H9 (cell line): ENCODE data around the gene FKRP. TPM values are rescaled to one million over a fixed set of nuclear protein-coding genes. Genes with fewer than 3 reads are reported as not detected.

Experiments used
- DNase-seq: peaks from one replicate; pipeline ENCODE4 v3.0.0-alpha.2; 2017
- H2AFZ ChIP-seq: one replicate; pipeline ENCODE4 v1.6.1; 2013; ENCODE audit warnings: mild to moderate bottlenecking, low read length, control low read depth, moderate library complexity
- H2AK5ac ChIP-seq: 2 replicates; pipeline ENCODE4 v1.6.1; 2013; ENCODE audit warnings: low read length, control low read depth, mixed read lengths; ENCODE audit not compliant: insufficient read length
- H2BK120ac ChIP-seq: one replicate; pipeline ENCODE4 v1.6.1; 2013; ENCODE audit warnings: low read depth, mild to moderate bottlenecking, low read length, control low read depth, inconsistent platforms; ENCODE audit not compliant: poor library complexity, severe bottlenecking
- H2BK12ac ChIP-seq: 2 replicates; pipeline ENCODE4 v1.6.1; 2013; ENCODE audit warnings: low read length, control low read depth, mixed read lengths, low read depth; ENCODE audit not compliant: insufficient read length
- H2BK15ac ChIP-seq: 2 replicates; pipeline ENCODE4 v1.6.1; 2013; ENCODE audit warnings: low read depth, low read length, control low read depth
- H2BK20ac ChIP-seq: one replicate; pipeline ENCODE4 v1.6.1; 2013; ENCODE audit warnings: low read depth, mild to moderate bottlenecking, low read length, control low read depth, inconsistent platforms; ENCODE audit not compliant: poor library complexity, severe bottlenecking
- H2BK5ac ChIP-seq: 2 replicates; pipeline ENCODE4 v1.6.1; 2013; ENCODE audit warnings: low read length, control low read depth, mixed read lengths; ENCODE audit not compliant: insufficient read length
- H3K14ac ChIP-seq: 2 replicates; pipeline ENCODE4 v1.6.1; 2013; ENCODE audit warnings: low read length, control low read depth; ENCODE audit not compliant: insufficient read depth
- H3K18ac ChIP-seq: 2 replicates; pipeline ENCODE4 v1.6.1; 2013; ENCODE audit warnings: low read depth, mild to moderate bottlenecking, mixed read lengths, low read length, control low read depth; ENCODE audit not compliant: insufficient read length
- H3K23ac ChIP-seq: 2 replicates; pipeline ENCODE4 v1.6.1; 2013; ENCODE audit warnings: low read length, control low read depth, mixed read lengths, low read depth; ENCODE audit not compliant: insufficient read length
- H3K23me2 ChIP-seq: 2 replicates; pipeline ENCODE4 v1.6.1; 2013; ENCODE audit warnings: low read depth, mild to moderate bottlenecking, mixed read lengths, low read length, control low read depth; ENCODE audit not compliant: insufficient read length, poor library complexity, severe bottlenecking
- H3K27ac ChIP-seq: 2 replicates; pipeline ENCODE4 v1.5.1; 2013; ENCODE audit warnings: low read length, control low read depth, mixed read lengths, low read depth; ENCODE audit not compliant: insufficient read length
- H3K27me3 ChIP-seq: 2 replicates; pipeline ENCODE4 v1.6.1; 2013; ENCODE audit warnings: low read length, control low read depth, inconsistent platforms; ENCODE audit not compliant: insufficient read depth
- H3K4ac ChIP-seq: 2 replicates; pipeline ENCODE4 v1.6.1; 2013; ENCODE audit warnings: low read depth, mild to moderate bottlenecking, control low read depth, inconsistent platforms, low read length, moderate library complexity
- H3K4me1 ChIP-seq: 2 replicates; pipeline ENCODE4 v1.6.1; 2013; ENCODE audit warnings: low read length, control low read depth, inconsistent platforms; ENCODE audit not compliant: insufficient read depth
- H3K4me2 ChIP-seq: 2 replicates; pipeline ENCODE4 v1.6.1; 2013; ENCODE audit warnings: low read length, control low read depth, mixed read lengths; ENCODE audit not compliant: insufficient read length, insufficient read depth
- H3K56ac ChIP-seq: 2 replicates; pipeline ENCODE4 v1.6.1; 2013; ENCODE audit warnings: low read depth, mild to moderate bottlenecking, mixed read lengths, low read length, control low read depth; ENCODE audit not compliant: insufficient read length
- H3K79me1 ChIP-seq: 2 replicates; pipeline ENCODE4 v1.6.1; 2013; ENCODE audit warnings: low read depth, mild to moderate bottlenecking, moderate library complexity, low read length, control low read depth, inconsistent platforms; ENCODE audit not compliant: insufficient read depth, poor library complexity, severe bottlenecking
- H3K79me2 ChIP-seq: 2 replicates; pipeline ENCODE4 v1.6.1; 2013; ENCODE audit warnings: low read length, control low read depth, inconsistent platforms; ENCODE audit not compliant: insufficient read depth
- H3K9ac ChIP-seq: 2 replicates; pipeline ENCODE4 v1.6.1; 2013; ENCODE audit warnings: low read length, control low read depth, mixed read lengths; ENCODE audit not compliant: insufficient read length; ENCODE audit errors: extremely low read depth
- H3K9me3 ChIP-seq: one replicate; pipeline ENCODE4 v1.6.1; 2013; ENCODE audit warnings: low read depth, low read length, inconsistent platforms; ENCODE audit not compliant: control insufficient read depth
- H3T11ph ChIP-seq: one replicate; pipeline ENCODE4 v1.6.1; 2013; ENCODE audit warnings: mild to moderate bottlenecking, low read length, control low read depth, inconsistent platforms
- H4K20me1 ChIP-seq: one replicate; pipeline ENCODE4 v1.6.1; 2013; ENCODE audit not compliant: control insufficient read depth, insufficient read length, insufficient read depth
- H4K5ac ChIP-seq: 2 replicates; pipeline ENCODE4 v1.6.1; 2013; ENCODE audit warnings: low read depth, mild to moderate bottlenecking, mixed read lengths, low read length, control low read depth; ENCODE audit not compliant: insufficient read length
- H4K8ac ChIP-seq: replicated peaks from 2 replicates; pipeline ENCODE4 v1.6.1; 2013; ENCODE audit warnings: low read length, control low read depth, mixed read lengths, low read depth; ENCODE audit not compliant: insufficient read length
- H4K91ac ChIP-seq: 2 replicates; pipeline ENCODE4 v1.6.1; 2013; ENCODE audit warnings: low read depth, mild to moderate bottlenecking, moderate library complexity, mixed read lengths, low read length, control low read depth; ENCODE audit not compliant: insufficient read length
- H3K27ac Mint-ChIP-seq, 3 experiments: 2 replicates in 2 of 3; 3 replicates in 1 of 3; pipeline ENCODE4 v1.8.0; 2020 to 2021; ENCODE audit warnings: mixed read lengths in 3 of 3, mild to moderate bottlenecking in 1 of 3, moderate library complexity in 1 of 3
- H3K27me3 Mint-ChIP-seq: 2 replicates; pipeline ENCODE4 v1.8.0; 2021; ENCODE audit warnings: low read depth, mild to moderate bottlenecking, moderate library complexity, mixed read lengths
- H3K36me3 Mint-ChIP-seq, 3 experiments: 2 replicates in 2 of 3; 3 replicates in 1 of 3; pipeline ENCODE4 v1.8.0; 2020 to 2021; ENCODE audit warnings: low read depth in 3 of 3, mixed read lengths in 3 of 3; ENCODE audit not compliant: insufficient read depth in 1 of 3
- H3K4me1 Mint-ChIP-seq, 2 experiments: 2 replicates each; pipeline ENCODE4 v1.8.0; 2020; ENCODE audit warnings: mixed read lengths in 2 of 2
- H3K4me3 Mint-ChIP-seq, 2 experiments: 2 replicates in 1 of 2; 3 replicates in 1 of 2; pipeline ENCODE4 v1.8.0; 2020 to 2021; ENCODE audit warnings: mild to moderate bottlenecking in 2 of 2, mixed read lengths in 2 of 2, moderate library complexity in 1 of 2
- H3K9me3 Mint-ChIP-seq, 2 experiments: 2 replicates in 1 of 2; 3 replicates in 1 of 2; pipeline ENCODE4 v1.8.0; 2020; ENCODE audit warnings: mild to moderate bottlenecking in 2 of 2, mixed read lengths in 2 of 2, moderate library complexity in 1 of 2
- WGBS: extraction: QIAGEN DNeasy Blood & Tissue Kit; methylation state at CpG from one replicate; pipeline ENCODE4 v1.1.7; 2013; ENCODE audit warnings: missing lambda C conversion rate, low lambda C conversion rate, mixed read lengths; ENCODE audit not compliant: insufficient read length; ENCODE audit errors: extremely low coverage; 5-methylcytosine and 5-hydroxymethylcytosine counted together
- total RNA-seq: library from RNA; stranded (reverse); gene quantifications from 2 replicates; pipeline ENCODE4 v1.2.1, GENCODE V29; 2021
- TF ChIP-seq, protein P1 (sequence below): fragments of 200-600 bp; sonication (generic); conservative IDR thresholded peaks from 3 replicates; pipeline ENCODE4 v1.8.0; 2021; ENCODE audit warnings: antibody characterized with exemption, mild to moderate bottlenecking

FKRP gene
- total RNA-seq, 1 experiment from 2014 or later = 42.2 TPM

GRCh38 chr19:46725036-46725820 is 20.6 kb upstream of the FKRP start:
- DNase-seq = no peak
- Mint-ChIP-seq H3K27ac (peak overlapping the region in 1 of 3 experiments; percentile 94; a peak in 2 of 7 replicates), H3K27me3 (no peaks in the 10 kb centered on the region; the same call in 1 of the 2 replicates), H3K4me3 (no peak overlapping the region), H3K36me3 (peaks cover 45 to 86% (median 83%) of the 10 kb centered on the region in 3 experiments), H3K9me3 (no peaks in the 10 kb centered on the region), H3K4me1 (peaks cover 14 to 27% of the 10 kb centered on the region in 2 experiments)
- no peak overlapping the region for H3K18ac ChIP-seq
- no peaks in the 10 kb centered on the region for H4K20me1 ChIP-seq
- no peak overlapping the region for H4K5ac ChIP-seq
- no peaks in the 10 kb centered on the region for H3K27me3 ChIP-seq
- H3K14ac ChIP-seq = no peak overlapping the region
- no peak overlapping the region for H3K4me2 ChIP-seq
- H3K23me2 ChIP-seq = no peaks in the 10 kb centered on the region
- no peak overlapping the region for H2BK20ac ChIP-seq
- no peak overlapping the region for H2BK12ac ChIP-seq
- H3T11ph ChIP-seq = no peak overlapping the region
- H3K9ac ChIP-seq = no peak overlapping the region
- no peaks in the 10 kb centered on the region for H3K4me1 ChIP-seq
- no CpG with 5 or more reads among the region's 26 CpGs for WGBS
- H3K79me1 ChIP-seq = no peaks in the 10 kb centered on the region
- no peak overlapping the region for H2BK5ac ChIP-seq
- no peak overlapping the region for H3K56ac ChIP-seq
- H2AFZ ChIP-seq = no peak overlapping the region
- no peak overlapping the region for H2BK120ac ChIP-seq
- H2AK5ac ChIP-seq = no peak overlapping the region
- H3K23ac ChIP-seq = no peak overlapping the region
- H4K91ac ChIP-seq = no peak overlapping the region
- H3K9me3 ChIP-seq = no peaks in the 10 kb centered on the region
- TF ChIP-seq, protein P1, sequence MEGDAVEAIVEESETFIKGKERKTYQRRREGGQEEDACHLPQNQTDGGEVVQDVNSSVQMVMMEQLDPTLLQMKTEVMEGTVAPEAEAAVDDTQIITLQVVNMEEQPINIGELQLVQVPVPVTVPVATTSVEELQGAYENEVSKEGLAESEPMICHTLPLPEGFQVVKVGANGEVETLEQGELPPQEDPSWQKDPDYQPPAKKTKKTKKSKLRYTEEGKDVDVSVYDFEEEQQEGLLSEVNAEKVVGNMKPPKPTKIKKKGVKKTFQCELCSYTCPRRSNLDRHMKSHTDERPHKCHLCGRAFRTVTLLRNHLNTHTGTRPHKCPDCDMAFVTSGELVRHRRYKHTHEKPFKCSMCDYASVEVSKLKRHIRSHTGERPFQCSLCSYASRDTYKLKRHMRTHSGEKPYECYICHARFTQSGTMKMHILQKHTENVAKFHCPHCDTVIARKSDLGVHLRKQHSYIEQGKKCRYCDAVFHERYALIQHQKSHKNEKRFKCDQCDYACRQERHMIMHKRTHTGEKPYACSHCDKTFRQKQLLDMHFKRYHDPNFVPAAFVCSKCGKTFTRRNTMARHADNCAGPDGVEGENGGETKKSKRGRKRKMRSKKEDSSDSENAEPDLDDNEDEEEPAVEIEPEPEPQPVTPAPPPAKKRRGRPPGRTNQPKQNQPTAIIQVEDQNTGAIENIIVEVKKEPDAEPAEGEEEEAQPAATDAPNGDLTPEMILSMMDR = no peak
- no peak overlapping the region for H3K27ac ChIP-seq
- no peak overlapping the region for H4K8ac ChIP-seq
- no peak overlapping the region for H2BK15ac ChIP-seq
- H3K79me2 ChIP-seq = no peaks in the 10 kb centered on the region
- H3K4ac ChIP-seq = no peak overlapping the region
